Measurements from ENCODE around the gene C6orf118. TPM values are rescaled to one million over a fixed set of nuclear protein-coding genes. Genes with fewer than 3 reads are reported as not detected.

Gene C6orf118
- total RNA-seq (not detected), polyA plus RNA-seq (not detected)

DNA sequence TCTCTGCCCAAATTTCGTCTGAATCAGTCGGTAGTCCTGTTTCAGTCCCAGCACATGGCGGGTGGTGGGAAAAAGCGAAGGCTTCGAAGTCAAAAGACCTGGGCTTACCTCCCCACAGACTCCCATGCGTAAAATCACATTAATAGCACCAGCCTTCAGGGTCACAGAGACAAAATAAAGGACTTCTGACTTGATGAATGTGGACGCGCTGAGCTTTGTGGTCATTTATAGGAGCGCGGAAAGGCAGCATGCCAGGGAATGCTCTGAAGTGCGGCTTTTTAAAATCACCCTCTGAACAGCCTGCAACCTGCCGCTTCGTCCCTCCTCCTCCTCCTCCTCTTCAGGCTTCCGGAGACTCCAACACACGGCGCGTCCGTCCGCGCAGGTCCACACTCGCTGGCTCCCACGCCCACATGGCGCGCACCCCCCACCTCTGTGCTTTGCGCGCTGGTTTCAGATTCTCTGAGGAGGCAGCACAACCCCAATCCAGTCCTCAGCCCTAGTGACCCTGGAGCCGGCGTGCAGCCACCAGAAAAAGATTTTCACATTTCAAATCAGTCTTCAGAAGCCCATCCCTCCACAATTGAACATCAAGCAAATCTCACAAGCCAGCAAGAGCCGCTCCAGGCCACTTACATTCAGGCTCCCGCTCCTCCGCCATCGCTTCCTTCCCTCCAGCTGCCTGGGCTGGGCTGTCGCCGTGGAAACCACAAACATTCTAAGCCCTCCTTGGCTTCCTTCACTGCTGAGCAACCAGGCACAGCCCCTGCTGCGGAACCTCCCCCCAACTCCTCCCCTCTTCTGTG lies at the start of gene C6orf118:
Gene C6orf118, minus strand, starts transcription at position 680 of the 806 bp plus-strand sequence. Its CDS starts 19 bp downstream, at position 661.
- 14% methylated on average over 35 of the region's 35 CpGs for WGBS
- TF ChIP-seq YY1 (IDR thresholded peaks at IDR 0.05) (no peak), SP1 (IDR thresholded peaks at IDR 0.05) (no peak), ATF3 (IDR thresholded peaks at IDR 0.05) (no peak), RAD21 (IDR thresholded peaks at IDR 0.05) (no peak), FOXA1 (IDR thresholded peaks at IDR 0.05) (no peak), HNF4G (IDR thresholded peaks at IDR 0.05) (no peak), JUND (IDR thresholded peaks at IDR 0.05) (no peak), FOXA2 (IDR thresholded peaks at IDR 0.05) (no peak), NR2F2 (IDR thresholded peaks at IDR 0.05) (no peak), RXRA (IDR thresholded peaks at IDR 0.05) (no peak), ZBTB33 (IDR thresholded peaks at IDR 0.05) (no peak), REST (IDR thresholded peaks at IDR 0.05) (no peak)
- TF ChIP-seq, protein P1, sequence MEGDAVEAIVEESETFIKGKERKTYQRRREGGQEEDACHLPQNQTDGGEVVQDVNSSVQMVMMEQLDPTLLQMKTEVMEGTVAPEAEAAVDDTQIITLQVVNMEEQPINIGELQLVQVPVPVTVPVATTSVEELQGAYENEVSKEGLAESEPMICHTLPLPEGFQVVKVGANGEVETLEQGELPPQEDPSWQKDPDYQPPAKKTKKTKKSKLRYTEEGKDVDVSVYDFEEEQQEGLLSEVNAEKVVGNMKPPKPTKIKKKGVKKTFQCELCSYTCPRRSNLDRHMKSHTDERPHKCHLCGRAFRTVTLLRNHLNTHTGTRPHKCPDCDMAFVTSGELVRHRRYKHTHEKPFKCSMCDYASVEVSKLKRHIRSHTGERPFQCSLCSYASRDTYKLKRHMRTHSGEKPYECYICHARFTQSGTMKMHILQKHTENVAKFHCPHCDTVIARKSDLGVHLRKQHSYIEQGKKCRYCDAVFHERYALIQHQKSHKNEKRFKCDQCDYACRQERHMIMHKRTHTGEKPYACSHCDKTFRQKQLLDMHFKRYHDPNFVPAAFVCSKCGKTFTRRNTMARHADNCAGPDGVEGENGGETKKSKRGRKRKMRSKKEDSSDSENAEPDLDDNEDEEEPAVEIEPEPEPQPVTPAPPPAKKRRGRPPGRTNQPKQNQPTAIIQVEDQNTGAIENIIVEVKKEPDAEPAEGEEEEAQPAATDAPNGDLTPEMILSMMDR (IDR thresholded peaks at IDR 0.05; ENCODE audit: low read depth, low read length, missing input control), result no peak
- Histone ChIP-seq H3K4me3 (ENCODE audit: low read depth in 1 of 3, low read length in 3 of 3) (peak within 1 kb of the TSS in 2 of 3 donors; percentile 20 to 30), H3K9me3 (ENCODE audit: control insufficient read depth in 4 of 4, low read length in 3 of 4) (peaks cover 0 to 3% (median 0%) of the 10 kb centered on the region in 4 donors), H3K27ac (ENCODE audit: low read depth in 1 of 2, low read length in 2 of 2) (no peak within 1 kb of the TSS), H3K4me1 (ENCODE audit: control insufficient read depth in 4 of 4, insufficient read depth in 4 of 4, low read length in 3 of 4) (peaks cover 0 to 8% (median 5%) of the 10 kb centered on the region in 4 donors), H3K27me3 (ENCODE audit: control insufficient read depth in 4 of 4, insufficient read depth in 4 of 4, low read length in 3 of 4) (peaks cover 0 to 6% (median 0%) of the 10 kb centered on the region in 4 donors), H3K36me3 (ENCODE audit: control insufficient read depth in 4 of 4, insufficient read depth in 3 of 4, low read depth in 1 of 4, low read length in 3 of 4) (no peaks in the 10 kb centered on the region), H3K9ac (ENCODE audit: low read depth in 1 of 2, low read length in 2 of 2) (no peak within 1 kb of the TSS)
- DNase-seq (ENCODE audit: low spot score), result no peak

DNA sequence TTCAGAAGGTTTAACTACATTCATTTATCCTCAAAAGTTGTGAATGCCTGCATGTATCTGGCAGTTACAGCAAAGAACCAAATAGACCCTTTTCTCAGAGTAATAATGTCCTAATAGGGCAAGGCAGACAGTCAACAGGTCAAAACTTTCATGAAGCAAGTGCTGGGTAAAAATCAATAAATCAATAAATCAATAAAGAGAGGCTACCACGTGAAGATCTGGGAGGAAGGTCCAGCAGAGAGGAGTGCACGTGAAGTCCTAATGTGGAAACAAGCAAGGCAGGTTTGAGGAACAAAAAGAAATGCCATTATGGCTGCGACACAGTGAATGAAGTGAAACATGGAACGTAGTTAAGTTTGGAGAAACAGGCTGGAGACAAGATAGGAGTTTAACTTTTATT lies 36.3 kb upstream of the C6orf118 start:
- TF ChIP-seq SP1 (IDR thresholded peaks at IDR 0.05), result no peak
- TF ChIP-seq, protein P1 (IDR thresholded peaks at IDR 0.05; ENCODE audit: low read depth, low read length, missing input control), result no peak
- H3K9ac ChIP-seq (ENCODE audit: low read depth in 1 of 2, low read length in 2 of 2), result no peak overlapping the region
- H3K27me3 ChIP-seq (ENCODE audit: control insufficient read depth in 4 of 4, insufficient read depth in 4 of 4, low read length in 3 of 4), result no peaks in the 10 kb centered on the region
- DNase-seq (ENCODE audit: low spot score), result no peak
- 63% methylated on average over 4 of the region's 4 CpGs for WGBS
- peaks cover 0 to 2% (median 0%) of the 10 kb centered on the region in 4 donors for H3K36me3 ChIP-seq (ENCODE audit: control insufficient read depth in 4 of 4, insufficient read depth in 3 of 4, low read depth in 1 of 4, low read length in 3 of 4)
- H3K27ac ChIP-seq (ENCODE audit: low read depth in 1 of 2, low read length in 2 of 2), result no peak overlapping the region
- H3K4me3 ChIP-seq (ENCODE audit: low read depth in 1 of 3, low read length in 3 of 3), result no peak overlapping the region
- H3K4me1 ChIP-seq (ENCODE audit: control insufficient read depth in 4 of 4, insufficient read depth in 4 of 4, low read length in 3 of 4), result no peaks in the 10 kb centered on the region
- H3K9me3 ChIP-seq (ENCODE audit: control insufficient read depth in 4 of 4, low read length in 3 of 4), result peaks cover 0 to 3% (median 0%) of the 10 kb centered on the region in 4 donors
